Measurements from ENCODE around the gene DOK5. TPM values are rescaled to one million over a fixed set of nuclear protein-coding genes. Genes with fewer than 3 reads are reported as not detected.

The DOK5 gene
- total RNA-seq, 2 experiments from 2014 or later: not detected

DNA sequence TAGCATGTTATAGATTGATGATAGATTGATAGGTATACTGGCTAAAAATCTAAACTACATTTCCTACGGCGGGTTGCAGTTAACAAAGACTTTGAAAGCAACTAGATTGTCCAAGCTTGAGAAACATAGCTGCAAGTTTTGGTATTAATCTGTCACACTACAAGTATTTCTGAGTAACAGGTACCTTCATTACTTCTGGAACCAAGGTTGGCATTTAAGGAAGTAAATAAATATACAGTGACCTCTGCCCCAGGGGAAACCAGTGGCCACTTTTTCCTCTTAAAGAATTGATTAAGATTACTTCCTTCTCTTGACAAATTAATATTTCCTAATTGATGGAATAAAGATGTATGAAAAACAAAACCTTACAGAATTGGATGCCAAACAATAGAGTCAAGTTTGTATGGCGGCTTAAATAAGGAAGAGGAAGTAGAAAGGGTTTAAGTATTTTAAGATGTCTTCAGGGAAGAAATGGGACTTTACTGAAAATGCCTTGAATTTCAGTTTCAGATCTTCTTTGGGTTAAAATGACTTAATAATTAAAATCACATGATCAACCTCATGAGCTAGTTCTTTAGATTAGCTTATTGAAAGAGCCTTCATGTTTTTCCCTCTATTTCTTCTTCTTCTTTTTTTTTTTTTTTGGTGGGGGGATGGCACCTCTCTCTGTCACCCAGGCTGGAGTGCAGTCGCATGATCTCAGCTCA lies 132.8 kb downstream of the DOK5 start:
- TF ChIP-seq, protein P1, sequence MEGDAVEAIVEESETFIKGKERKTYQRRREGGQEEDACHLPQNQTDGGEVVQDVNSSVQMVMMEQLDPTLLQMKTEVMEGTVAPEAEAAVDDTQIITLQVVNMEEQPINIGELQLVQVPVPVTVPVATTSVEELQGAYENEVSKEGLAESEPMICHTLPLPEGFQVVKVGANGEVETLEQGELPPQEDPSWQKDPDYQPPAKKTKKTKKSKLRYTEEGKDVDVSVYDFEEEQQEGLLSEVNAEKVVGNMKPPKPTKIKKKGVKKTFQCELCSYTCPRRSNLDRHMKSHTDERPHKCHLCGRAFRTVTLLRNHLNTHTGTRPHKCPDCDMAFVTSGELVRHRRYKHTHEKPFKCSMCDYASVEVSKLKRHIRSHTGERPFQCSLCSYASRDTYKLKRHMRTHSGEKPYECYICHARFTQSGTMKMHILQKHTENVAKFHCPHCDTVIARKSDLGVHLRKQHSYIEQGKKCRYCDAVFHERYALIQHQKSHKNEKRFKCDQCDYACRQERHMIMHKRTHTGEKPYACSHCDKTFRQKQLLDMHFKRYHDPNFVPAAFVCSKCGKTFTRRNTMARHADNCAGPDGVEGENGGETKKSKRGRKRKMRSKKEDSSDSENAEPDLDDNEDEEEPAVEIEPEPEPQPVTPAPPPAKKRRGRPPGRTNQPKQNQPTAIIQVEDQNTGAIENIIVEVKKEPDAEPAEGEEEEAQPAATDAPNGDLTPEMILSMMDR (conservative IDR thresholded peaks at IDR 0.05; ENCODE audit: low read length): no peak
- no peak for TF ChIP-seq EZH2phosphoT487 (IDR thresholded peaks at IDR 0.05; ENCODE audit: borderline replicate concordance, low read depth, low read length)
- ChIA-PET POLR2A (no interaction called here), CTCF (ENCODE audit: unreplicated experiment) (no interaction called here)

DNA sequence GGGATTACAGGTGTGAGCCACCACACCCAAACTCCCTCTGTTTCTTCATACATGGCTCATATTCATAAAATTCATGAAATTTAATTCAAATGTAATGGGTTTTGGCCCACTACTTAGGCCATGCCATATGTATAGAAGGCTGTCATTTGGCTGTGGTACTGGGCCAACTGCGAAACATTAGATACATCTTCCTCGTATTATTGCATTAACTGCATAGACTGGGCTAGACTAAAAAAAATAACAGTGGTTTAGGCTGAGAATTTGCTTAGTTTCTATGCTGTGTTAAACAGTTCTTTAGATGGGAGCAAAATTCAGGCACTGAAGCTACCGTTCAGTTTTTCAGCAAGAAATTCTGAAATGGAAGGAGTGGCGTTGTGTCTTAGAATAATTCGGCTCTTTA lies 133.6 kb downstream of the DOK5 start:
- no peak overlapping the region for H3K4me2 ChIP-seq (ENCODE audit: low read length)
- no peaks in the 10 kb centered on the region for H3K4me1 ChIP-seq (ENCODE audit: insufficient read depth, low read length, poor library complexity, severe bottlenecking)
- TF ChIP-seq EZH2phosphoT487 (IDR thresholded peaks at IDR 0.05; ENCODE audit: borderline replicate concordance, low read depth, low read length): no peak
- TF ChIP-seq, protein P1 (conservative IDR thresholded peaks at IDR 0.05; ENCODE audit: low read length): no peak
- intact Hi-C loops (cut with micrococcal nuclease; ENCODE audit: unreplicated experiment): no loop called here
- no peaks in the 10 kb centered on the region for H3K79me2 ChIP-seq (ENCODE audit: insufficient read depth, low read depth, low read length)
- POLR2A ChIA-PET: no interaction called here
- H3K27ac ChIP-seq (ENCODE audit: low read depth, low read length, poor library complexity, severe bottlenecking): no peak overlapping the region
- CTCF ChIA-PET (ENCODE audit: unreplicated experiment): no interaction called here
- H3K9me3 ChIP-seq (ENCODE audit: low read length): no peaks in the 10 kb centered on the region
- BruUV-seq (replicated peaks): no TSS peak
- no peak overlapping the region for H2AFZ ChIP-seq (ENCODE audit: low read length)
- no peak for DNase-seq (ENCODE audit: low spot score)
- no peak overlapping the region for H3K4me3 ChIP-seq (ENCODE audit: low read depth, low read length, poor library complexity, severe bottlenecking)
- H3K9me2 ChIP-seq (ENCODE audit: insufficient read depth, low read length): no peaks in the 10 kb centered on the region
- no peaks in the 10 kb centered on the region for H3K36me3 ChIP-seq (ENCODE audit: insufficient read depth, low read length)
- H4K20me1 ChIP-seq (ENCODE audit: insufficient read depth, low read length): no peaks in the 10 kb centered on the region

More for the DNA sequence above, 132.8 kb downstream of the DOK5 start:
- Histone ChIP-seq H3K9me3 (ENCODE audit: low read length) (no peaks in the 10 kb centered on the region), H3K4me3 (ENCODE audit: low read depth, low read length, poor library complexity, severe bottlenecking) (no peak overlapping the region), H3K79me2 (ENCODE audit: insufficient read depth, low read depth, low read length) (no peaks in the 10 kb centered on the region), H3K4me1 (ENCODE audit: insufficient read depth, low read length, poor library complexity, severe bottlenecking) (no peaks in the 10 kb centered on the region), H3K9me2 (ENCODE audit: insufficient read depth, low read length) (no peaks in the 10 kb centered on the region), H4K20me1 (ENCODE audit: insufficient read depth, low read length) (no peaks in the 10 kb centered on the region), H3K27ac (ENCODE audit: low read depth, low read length, poor library complexity, severe bottlenecking) (no peak overlapping the region), H2AFZ (ENCODE audit: low read length) (no peak overlapping the region), H3K36me3 (ENCODE audit: insufficient read depth, low read length) (no peaks in the 10 kb centered on the region), H3K4me2 (ENCODE audit: low read length) (no peak overlapping the region)
- no TSS peak for BruUV-seq (replicated peaks)
- no peak for DNase-seq (ENCODE audit: low spot score)
- intact Hi-C loops (cut with micrococcal nuclease; ENCODE audit: unreplicated experiment): no loop called here

DNA sequence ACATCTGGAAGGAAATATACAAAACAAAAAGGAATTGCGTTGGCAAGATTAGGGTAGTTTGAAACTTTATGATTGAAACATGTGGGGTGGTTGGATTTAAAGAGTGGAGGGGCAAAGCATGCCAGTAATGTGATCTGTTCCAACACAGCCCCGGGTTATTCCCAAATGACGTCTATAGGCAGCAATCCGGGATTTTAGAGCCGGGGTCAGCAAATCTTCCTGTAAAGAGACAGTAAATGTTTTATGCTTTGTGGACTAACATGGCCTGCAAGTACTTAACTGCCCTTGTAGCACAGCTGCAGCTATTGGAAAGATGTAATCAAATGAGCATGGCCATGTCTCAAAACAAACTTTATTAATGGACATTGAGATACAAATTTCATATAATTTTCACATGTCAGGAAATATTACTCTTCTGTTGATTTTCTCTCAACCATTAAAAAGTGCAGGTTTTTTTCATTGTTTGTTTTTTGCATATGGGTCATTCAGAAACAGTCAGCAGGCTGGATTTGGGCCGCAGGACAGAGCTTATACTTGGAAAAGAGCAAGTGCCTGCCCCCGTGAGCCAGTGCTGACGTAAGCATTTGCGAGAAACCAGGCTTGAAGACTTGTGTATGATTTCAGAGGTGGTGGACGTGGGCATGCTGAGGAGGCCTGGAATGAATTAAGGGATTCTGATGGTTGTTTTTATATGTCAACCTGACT lies 136.5 kb downstream of the DOK5 start:
- ChIA-PET CTCF (ENCODE audit: unreplicated experiment) (no interaction called here), POLR2A (interaction anchor here (0.6 to 0.8 kb wide), 2 partner anchors 79 to 285 kb away, joined by 3 read pairs; no protein-coding TSS in a partner anchor)
- no peak for TF ChIP-seq EZH2phosphoT487 (IDR thresholded peaks at IDR 0.05; ENCODE audit: borderline replicate concordance, low read depth, low read length)
- TF ChIP-seq, protein P1 (conservative IDR thresholded peaks at IDR 0.05; ENCODE audit: low read length): no peak
- no peaks in the 10 kb centered on the region for H3K9me3 ChIP-seq (ENCODE audit: low read length)
- no peaks in the 10 kb centered on the region for H4K20me1 ChIP-seq (ENCODE audit: insufficient read depth, low read length)
- intact Hi-C loops (cut with micrococcal nuclease; ENCODE audit: unreplicated experiment): no loop called here
- H3K4me1 ChIP-seq (ENCODE audit: insufficient read depth, low read length, poor library complexity, severe bottlenecking): no peaks in the 10 kb centered on the region
- no peak overlapping the region for H2AFZ ChIP-seq (ENCODE audit: low read length)
- no TSS peak for BruUV-seq (replicated peaks)
- no peaks in the 10 kb centered on the region for H3K79me2 ChIP-seq (ENCODE audit: insufficient read depth, low read depth, low read length)
- no peaks in the 10 kb centered on the region for H3K36me3 ChIP-seq (ENCODE audit: insufficient read depth, low read length)
- H3K9me2 ChIP-seq (ENCODE audit: insufficient read depth, low read length): no peaks in the 10 kb centered on the region
- no peak overlapping the region for H3K4me2 ChIP-seq (ENCODE audit: low read length)
- DNase-seq (ENCODE audit: low spot score): no peak
- H3K4me3 ChIP-seq (ENCODE audit: low read depth, low read length, poor library complexity, severe bottlenecking): no peak overlapping the region
- H3K27ac ChIP-seq (ENCODE audit: low read depth, low read length, poor library complexity, severe bottlenecking): no peak overlapping the region

Data from OCI-LY7 (cell line).